Adrenal gland (tissue), 5 donors: ENCODE results near the gene TFCP2L1.
"Not testable (repeated sequence)": the region's sequence is repeated elsewhere in the genome, so short reads cannot be mapped to it uniquely, and the experiment has no call there.

Experiments used
- POLR2A ChIP-seq, 2 donors: fragments of 450-650 bp; IDR thresholded peaks; one replicate each; pipeline ENCODE4 v1.6.1; 2017; ENCODE audit warnings: antibody characterized with exemption in 2 of 2, mild to moderate bottlenecking in 2 of 2, moderate library complexity in 1 of 2
- TF ChIP-seq, protein P1 (sequence below), 6 experiments: fragments of 450-650 bp in 4 of 6; fragments of 200-600 bp in 2 of 6; sonication (generic) in 1 of 6; IDR thresholded peaks; 1 replicate in 5 of 6; 2 replicates in 1 of 6; pipeline versions ENCODE4 v1.5.1 to v1.8.0; 2016 to 2021; ENCODE audit warnings: antibody characterized with exemption in 6 of 6, mild to moderate bottlenecking in 2 of 6, moderate library complexity in 1 of 6
- donor health status: DM: no; HTN: no; CAD: no.

GRCh38 chr2:121297866-121298265 is 12.9 kb upstream of the TFCP2L1 start:
- TF ChIP-seq, protein P1, sequence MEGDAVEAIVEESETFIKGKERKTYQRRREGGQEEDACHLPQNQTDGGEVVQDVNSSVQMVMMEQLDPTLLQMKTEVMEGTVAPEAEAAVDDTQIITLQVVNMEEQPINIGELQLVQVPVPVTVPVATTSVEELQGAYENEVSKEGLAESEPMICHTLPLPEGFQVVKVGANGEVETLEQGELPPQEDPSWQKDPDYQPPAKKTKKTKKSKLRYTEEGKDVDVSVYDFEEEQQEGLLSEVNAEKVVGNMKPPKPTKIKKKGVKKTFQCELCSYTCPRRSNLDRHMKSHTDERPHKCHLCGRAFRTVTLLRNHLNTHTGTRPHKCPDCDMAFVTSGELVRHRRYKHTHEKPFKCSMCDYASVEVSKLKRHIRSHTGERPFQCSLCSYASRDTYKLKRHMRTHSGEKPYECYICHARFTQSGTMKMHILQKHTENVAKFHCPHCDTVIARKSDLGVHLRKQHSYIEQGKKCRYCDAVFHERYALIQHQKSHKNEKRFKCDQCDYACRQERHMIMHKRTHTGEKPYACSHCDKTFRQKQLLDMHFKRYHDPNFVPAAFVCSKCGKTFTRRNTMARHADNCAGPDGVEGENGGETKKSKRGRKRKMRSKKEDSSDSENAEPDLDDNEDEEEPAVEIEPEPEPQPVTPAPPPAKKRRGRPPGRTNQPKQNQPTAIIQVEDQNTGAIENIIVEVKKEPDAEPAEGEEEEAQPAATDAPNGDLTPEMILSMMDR (IDR thresholded peaks at IDR 0.05): not testable (repeated sequence)
- not testable (repeated sequence) for TF ChIP-seq POLR2A (IDR thresholded peaks at IDR 0.05)
